Gastrocnemius medialis (tissue), 4 donors: ENCODE results near the gene GRIP2.

ENCODE experiments used
- POLR2A ChIP-seq, 2 donors: fragments of 450-650 bp; IDR thresholded peaks; one replicate each; pipeline ENCODE4 v1.6.1; 2017; ENCODE audit warnings: antibody characterized with exemption in 2 of 2, mild to moderate bottlenecking in 2 of 2, moderate library complexity in 2 of 2
- TF ChIP-seq, protein P1 (sequence below), 5 experiments: fragments of 450-650 bp in 3 of 5; fragments of 200-600 bp in 2 of 5; sonication (generic) in 2 of 5; IDR thresholded peaks in 4 of 5; conservative IDR thresholded peaks in 1 of 5; 1 replicate in 4 of 5; 2 replicates in 1 of 5; pipeline ENCODE4 v1.5.1; 2016 to 2019; ENCODE audit warnings: antibody characterized with exemption in 5 of 5, mild to moderate bottlenecking in 3 of 5, moderate library complexity in 3 of 5

DNA sequence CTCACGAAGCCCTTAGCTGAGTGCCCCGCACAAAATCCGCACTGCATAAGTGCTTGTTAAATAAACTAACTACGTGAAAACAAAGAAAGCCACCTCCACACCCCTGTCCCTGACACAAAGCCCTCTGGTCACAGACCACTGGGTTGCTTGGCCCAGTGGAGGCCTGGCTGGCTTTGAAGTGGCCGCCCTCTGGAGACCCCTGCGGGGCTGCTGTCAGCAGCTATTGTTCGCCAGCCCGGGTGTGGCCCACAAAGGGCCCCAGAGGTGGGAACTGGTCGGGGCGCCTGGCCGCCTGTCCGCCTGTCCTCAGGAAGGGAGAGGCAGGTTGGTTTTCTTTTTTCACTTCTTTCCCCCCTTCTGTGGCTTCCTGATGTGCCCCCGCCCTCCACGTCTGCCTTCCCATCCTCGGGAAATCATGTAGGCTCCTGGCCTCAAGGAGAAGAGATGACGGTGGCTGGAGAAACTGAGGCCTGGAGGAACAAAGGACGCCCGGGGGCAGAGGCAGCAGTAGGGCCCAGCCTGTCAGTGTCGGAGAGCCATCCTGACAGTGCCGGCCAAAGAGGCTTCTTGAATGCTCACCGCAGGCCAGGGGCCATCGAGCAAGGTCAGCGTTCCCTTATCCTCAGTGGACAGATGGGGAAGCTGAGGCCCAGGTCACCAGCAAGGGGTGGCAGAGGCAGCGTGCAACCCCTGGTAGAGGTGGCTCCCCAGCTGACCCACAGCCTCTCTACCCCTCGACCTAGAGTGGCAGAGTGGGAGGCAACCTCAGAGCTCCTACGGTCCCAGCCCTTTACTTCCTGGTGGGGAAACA, 76.6 kb downstream of the GRIP2 start:
- TF ChIP-seq, protein P1, sequence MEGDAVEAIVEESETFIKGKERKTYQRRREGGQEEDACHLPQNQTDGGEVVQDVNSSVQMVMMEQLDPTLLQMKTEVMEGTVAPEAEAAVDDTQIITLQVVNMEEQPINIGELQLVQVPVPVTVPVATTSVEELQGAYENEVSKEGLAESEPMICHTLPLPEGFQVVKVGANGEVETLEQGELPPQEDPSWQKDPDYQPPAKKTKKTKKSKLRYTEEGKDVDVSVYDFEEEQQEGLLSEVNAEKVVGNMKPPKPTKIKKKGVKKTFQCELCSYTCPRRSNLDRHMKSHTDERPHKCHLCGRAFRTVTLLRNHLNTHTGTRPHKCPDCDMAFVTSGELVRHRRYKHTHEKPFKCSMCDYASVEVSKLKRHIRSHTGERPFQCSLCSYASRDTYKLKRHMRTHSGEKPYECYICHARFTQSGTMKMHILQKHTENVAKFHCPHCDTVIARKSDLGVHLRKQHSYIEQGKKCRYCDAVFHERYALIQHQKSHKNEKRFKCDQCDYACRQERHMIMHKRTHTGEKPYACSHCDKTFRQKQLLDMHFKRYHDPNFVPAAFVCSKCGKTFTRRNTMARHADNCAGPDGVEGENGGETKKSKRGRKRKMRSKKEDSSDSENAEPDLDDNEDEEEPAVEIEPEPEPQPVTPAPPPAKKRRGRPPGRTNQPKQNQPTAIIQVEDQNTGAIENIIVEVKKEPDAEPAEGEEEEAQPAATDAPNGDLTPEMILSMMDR (IDR thresholded peaks at IDR 0.05 in 4 of 5, conservative IDR thresholded peaks at IDR 0.05 in 1 of 5), result no peak
- TF ChIP-seq POLR2A (IDR thresholded peaks at IDR 0.05), result no peak
